Gastrocnemius medialis (tissue), 4 donors: ENCODE data around the gene BBS9. TPM values are rescaled to one million over a fixed set of nuclear protein-coding genes. Genes with fewer than 3 reads are reported as not detected.
"Not testable (repeated sequence)": the region's sequence is repeated elsewhere in the genome, so short reads cannot be mapped to it uniquely, and the experiment has no call there.

Experiments
- ATAC-seq, 2 donors: fragments of 150-250 bp; one replicate each; pipeline ENCODE4 v1.9.1; 2016
- DNase-seq, 2 donors: peaks; one replicate each; pipeline ENCODE4 v3.0.0-alpha.2; 2019
- H3K27ac ChIP-seq, 4 donors: fragments of 200-600 bp; sonication (generic); 1 replicate in 1 of 4; 2 replicates in 3 of 4; pipeline ENCODE4 v1.5.1; 2016 to 2018; ENCODE audit warnings: mild to moderate bottlenecking in 2 of 4, moderate library complexity in 1 of 4
- H3K27me3 ChIP-seq, 3 donors: fragments of 200-600 bp; sonication (generic) in 2 of 3; 1 replicate in 1 of 3; 2 replicates in 2 of 3; pipeline versions ENCODE4 v1.5.1 to v1.6.0; 2016 to 2019; ENCODE audit warnings: mild to moderate bottlenecking in 1 of 3, moderate library complexity in 1 of 3
- H3K36me3 ChIP-seq, 2 donors: fragments of 200-600 bp; sonication (generic) in 1 of 2; one replicate each; pipeline ENCODE4 v1.5.1; 2017 to 2018
- H3K4me1 ChIP-seq, 2 donors: fragments of 200-600 bp; sonication (generic) in 1 of 2; one replicate each; pipeline ENCODE4 v1.5.1; 2016 to 2017; ENCODE audit warnings: mild to moderate bottlenecking in 2 of 2
- H3K4me3 ChIP-seq, 4 donors: fragments of 200-600 bp; sonication (generic) in 3 of 4; 1 replicate in 1 of 4; 2 replicates in 3 of 4; pipeline ENCODE4 v1.5.1; 2016 to 2019; ENCODE audit warnings: mild to moderate bottlenecking in 2 of 4
- H3K9me3 ChIP-seq, 3 donors: fragments of 200-600 bp; sonication (generic) in 2 of 3; 1 replicate in 1 of 3; 2 replicates in 2 of 3; pipeline ENCODE4 v1.5.1; 2016 to 2019
- POLR2A ChIP-seq, 2 donors: fragments of 450-650 bp; IDR thresholded peaks; one replicate each; pipeline ENCODE4 v1.6.1; 2017; ENCODE audit warnings: antibody characterized with exemption in 2 of 2, mild to moderate bottlenecking in 2 of 2, moderate library complexity in 2 of 2
- in situ Hi-C, 4 donors: fragments of 200-750 bp; cut with MboI; loops; one replicate each; pipeline versions ENCODE4 v1.15.0 to v1.8.0; 2017; ENCODE audit warnings: low sequenced_read_pairs in 4 of 4
- intact Hi-C: fragments of 100-400 bp; cut with DNase I; formaldehyde crosslinking; loops from one replicate; pipeline ENCODE4 v1.15.1; 2023; ENCODE audit warnings: low total_unique reads
- total RNA-seq, 4 donors: library from RNA; depleted of rRNA; stranded (reverse); fragments of >200 nt; gene quantifications; one replicate each; pipeline versions ENCODE4 v1.1.0 to v1.2.3, GENCODE V29; 2016
- TF ChIP-seq, protein P1 (sequence below), 5 experiments: fragments of 450-650 bp in 3 of 5; fragments of 200-600 bp in 2 of 5; sonication (generic) in 2 of 5; IDR thresholded peaks in 4 of 5; conservative IDR thresholded peaks in 1 of 5; 1 replicate in 4 of 5; 2 replicates in 1 of 5; pipeline ENCODE4 v1.5.1; 2016 to 2019; ENCODE audit warnings: antibody characterized with exemption in 5 of 5, mild to moderate bottlenecking in 3 of 5, moderate library complexity in 3 of 5

BBS9 gene
- total RNA-seq, 4 donors from 2014 or later, result 3.5 to 6.5 (median 5.4) TPM

DNA sequence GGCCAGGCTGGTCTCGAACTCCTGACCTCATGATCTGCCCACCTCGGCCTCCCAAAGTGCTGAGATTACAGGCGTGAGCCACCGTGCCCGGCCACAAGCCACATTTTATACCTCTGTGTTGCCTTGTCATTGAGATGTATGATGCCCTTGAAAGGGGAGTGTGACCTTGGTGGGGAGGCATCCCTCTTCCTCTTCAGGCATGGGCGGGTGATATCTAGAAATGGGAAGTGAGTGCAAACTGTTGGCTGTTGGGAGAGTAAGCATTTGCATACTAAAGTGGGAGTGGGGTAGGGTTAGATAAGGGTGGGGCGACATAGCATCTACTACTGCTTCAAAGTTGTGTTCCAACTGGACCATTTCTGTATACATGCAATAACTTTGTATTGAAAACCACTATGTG is 40.2 kb upstream of the BBS9 start:
- ATAC-seq, result no peak

DNA sequence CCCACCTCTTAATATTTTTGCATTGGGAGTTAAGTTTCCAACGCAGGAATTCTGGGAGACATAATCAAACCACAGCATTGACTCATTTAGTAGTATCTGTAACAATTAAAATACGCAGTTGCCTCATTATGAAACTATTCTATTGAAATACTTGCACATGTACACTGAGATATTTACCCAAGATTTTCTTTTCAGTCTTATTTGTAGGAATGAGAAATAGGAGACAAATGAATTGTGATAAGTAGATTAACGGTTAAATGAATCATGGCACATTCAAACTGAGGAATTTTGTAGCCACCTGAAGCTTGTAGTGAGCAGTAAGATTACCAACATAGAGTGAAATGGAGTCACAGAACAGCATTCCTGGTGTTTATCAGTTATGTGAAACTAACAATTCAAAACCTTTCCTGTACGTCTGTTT is 38.2 kb upstream of the BBS9 start:
- TF ChIP-seq POLR2A (IDR thresholded peaks at IDR 0.05), result no peak
- TF ChIP-seq, protein P1, sequence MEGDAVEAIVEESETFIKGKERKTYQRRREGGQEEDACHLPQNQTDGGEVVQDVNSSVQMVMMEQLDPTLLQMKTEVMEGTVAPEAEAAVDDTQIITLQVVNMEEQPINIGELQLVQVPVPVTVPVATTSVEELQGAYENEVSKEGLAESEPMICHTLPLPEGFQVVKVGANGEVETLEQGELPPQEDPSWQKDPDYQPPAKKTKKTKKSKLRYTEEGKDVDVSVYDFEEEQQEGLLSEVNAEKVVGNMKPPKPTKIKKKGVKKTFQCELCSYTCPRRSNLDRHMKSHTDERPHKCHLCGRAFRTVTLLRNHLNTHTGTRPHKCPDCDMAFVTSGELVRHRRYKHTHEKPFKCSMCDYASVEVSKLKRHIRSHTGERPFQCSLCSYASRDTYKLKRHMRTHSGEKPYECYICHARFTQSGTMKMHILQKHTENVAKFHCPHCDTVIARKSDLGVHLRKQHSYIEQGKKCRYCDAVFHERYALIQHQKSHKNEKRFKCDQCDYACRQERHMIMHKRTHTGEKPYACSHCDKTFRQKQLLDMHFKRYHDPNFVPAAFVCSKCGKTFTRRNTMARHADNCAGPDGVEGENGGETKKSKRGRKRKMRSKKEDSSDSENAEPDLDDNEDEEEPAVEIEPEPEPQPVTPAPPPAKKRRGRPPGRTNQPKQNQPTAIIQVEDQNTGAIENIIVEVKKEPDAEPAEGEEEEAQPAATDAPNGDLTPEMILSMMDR (IDR thresholded peaks at IDR 0.05 in 4 of 5, conservative IDR thresholded peaks at IDR 0.05 in 1 of 5), result no peak
- Histone ChIP-seq H3K27me3 (no peaks in the 10 kb centered on the region), H3K4me1 (no peaks in the 10 kb centered on the region), H3K4me3 (no peak overlapping the region), H3K36me3 (peaks cover 3 to 21% of the 10 kb centered on the region in 2 donors), H3K9me3 (no peaks in the 10 kb centered on the region), H3K27ac (no peak overlapping the region)
- ATAC-seq (no peak), DNase-seq (no peak)
- intact Hi-C loops (no loop called here), in situ Hi-C loops (loop anchor here in 1 of 4 donors (25.0 kb wide), 1 partner anchor 604 kb away; the partner anchor contains the start of genes AVL9 and LSM5)

More for the DNA sequence above, 40.2 kb upstream of the BBS9 start:
- TF ChIP-seq POLR2A (IDR thresholded peaks at IDR 0.05), result no peak
- TF ChIP-seq, protein P1 (IDR thresholded peaks at IDR 0.05 in 4 of 5, conservative IDR thresholded peaks at IDR 0.05 in 1 of 5), result no peak
- H3K4me1 ChIP-seq, result no peaks in the 10 kb centered on the region
- in situ Hi-C loops, result loop anchor here in 1 of 4 donors (25.0 kb wide), 1 partner anchor 602 kb away; the partner anchor contains the start of genes AVL9 and LSM5
- no peaks in the 10 kb centered on the region for H3K27me3 ChIP-seq
- peaks cover 0 to 4% of the 10 kb centered on the region in 2 donors for H3K36me3 ChIP-seq
- H3K4me3 ChIP-seq, result no peak overlapping the region
- no peak for DNase-seq
- intact Hi-C loops, result no loop called here
- no peaks in the 10 kb centered on the region for H3K9me3 ChIP-seq
- H3K27ac ChIP-seq, result no peak overlapping the region

GRCh38 chr7:33091641-33092191 is 37.6 kb upstream of the BBS9 start:
- ATAC-seq, result no peak
- DNase-seq, result no peak
- no peaks in the 10 kb centered on the region for H3K27me3 ChIP-seq
- in situ Hi-C loops, result loop anchor here in 1 of 4 donors (25.0 kb wide), 1 partner anchor 604 kb away; the partner anchor contains the start of genes AVL9 and LSM5
- no peak overlapping the region for H3K27ac ChIP-seq
- intact Hi-C loops, result no loop called here
- no peaks in the 10 kb centered on the region for H3K4me1 ChIP-seq
- no peaks in the 10 kb centered on the region for H3K9me3 ChIP-seq
- TF ChIP-seq, protein P1 (IDR thresholded peaks at IDR 0.05 in 4 of 5, conservative IDR thresholded peaks at IDR 0.05 in 1 of 5), result no peak
- no peak for TF ChIP-seq POLR2A (IDR thresholded peaks at IDR 0.05)
- no peak overlapping the region for H3K4me3 ChIP-seq
- H3K36me3 ChIP-seq, result peaks cover 3 to 27% of the 10 kb centered on the region in 2 donors

DNA sequence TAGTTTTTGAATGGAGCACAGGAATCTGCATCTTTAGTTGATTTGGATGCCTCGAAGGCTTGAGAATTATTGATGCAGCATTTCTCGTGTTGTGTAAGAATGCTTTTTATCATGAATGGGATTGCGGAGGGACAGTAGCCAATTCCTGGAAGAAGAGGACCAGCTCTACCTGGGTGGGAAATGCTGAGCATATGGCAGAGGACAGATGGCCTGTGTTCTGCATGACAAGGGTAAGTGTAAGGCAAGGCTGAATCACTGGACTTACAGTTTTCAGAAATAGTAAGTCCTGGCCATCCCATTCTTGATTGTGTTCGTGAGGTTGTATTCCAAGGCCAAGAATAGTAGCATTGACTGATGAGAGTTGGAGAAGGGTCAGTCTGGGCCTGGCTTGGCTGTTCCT is 36.1 kb upstream of the BBS9 start:
- in situ Hi-C loops (loop anchor here in 1 of 4 donors (25.0 kb wide), 1 partner anchor 606 kb away; the partner anchor contains the start of genes AVL9 and LSM5), intact Hi-C loops (no loop called here)
- no peak overlapping the region for H3K27ac ChIP-seq
- H3K27me3 ChIP-seq, result no peaks in the 10 kb centered on the region
- no peaks in the 10 kb centered on the region for H3K9me3 ChIP-seq
- ATAC-seq, result no peak
- TF ChIP-seq, protein P1 (IDR thresholded peaks at IDR 0.05 in 4 of 5, conservative IDR thresholded peaks at IDR 0.05 in 1 of 5), result no peak
- no peak for TF ChIP-seq POLR2A (IDR thresholded peaks at IDR 0.05)
- H3K36me3 ChIP-seq, result peaks cover 3 to 42% of the 10 kb centered on the region in 2 donors
- DNase-seq, result no peak
- no peak overlapping the region for H3K4me3 ChIP-seq
- no peaks in the 10 kb centered on the region for H3K4me1 ChIP-seq

GRCh38 chr7:33094745-33095275 is 34.6 kb upstream of the BBS9 start:
- ATAC-seq, intact Hi-C loops, H3K9me3 ChIP-seq, H3K27me3 ChIP-seq, H3K27ac ChIP-seq, H3K4me3 ChIP-seq, DNase-seq: not testable (repeated sequence)
- in situ Hi-C loops, result loop anchor here in 1 of 4 donors (25.0 kb wide), 1 partner anchor 608 kb away; the partner anchor contains the start of genes AVL9 and LSM5
- Histone ChIP-seq H3K36me3 (peaks cover 3 to 58% of the 10 kb centered on the region in 2 donors), H3K4me1 (peaks cover 2 to 11% of the 10 kb centered on the region in 2 donors)
